ENCODE results near the gene KNTC1. TPM values are rescaled to one million over a fixed set of nuclear protein-coding genes. Genes with fewer than 3 reads are reported as not detected.
"Not testable (repeated sequence)": the region's sequence is repeated elsewhere in the genome, so short reads cannot be mapped to it uniquely, and the experiment has no call there.

The KNTC1 gene
- total and polyA plus RNA-seq, 10 donors, result 13.4 to 46.1 (median 25.7) TPM

DNA sequence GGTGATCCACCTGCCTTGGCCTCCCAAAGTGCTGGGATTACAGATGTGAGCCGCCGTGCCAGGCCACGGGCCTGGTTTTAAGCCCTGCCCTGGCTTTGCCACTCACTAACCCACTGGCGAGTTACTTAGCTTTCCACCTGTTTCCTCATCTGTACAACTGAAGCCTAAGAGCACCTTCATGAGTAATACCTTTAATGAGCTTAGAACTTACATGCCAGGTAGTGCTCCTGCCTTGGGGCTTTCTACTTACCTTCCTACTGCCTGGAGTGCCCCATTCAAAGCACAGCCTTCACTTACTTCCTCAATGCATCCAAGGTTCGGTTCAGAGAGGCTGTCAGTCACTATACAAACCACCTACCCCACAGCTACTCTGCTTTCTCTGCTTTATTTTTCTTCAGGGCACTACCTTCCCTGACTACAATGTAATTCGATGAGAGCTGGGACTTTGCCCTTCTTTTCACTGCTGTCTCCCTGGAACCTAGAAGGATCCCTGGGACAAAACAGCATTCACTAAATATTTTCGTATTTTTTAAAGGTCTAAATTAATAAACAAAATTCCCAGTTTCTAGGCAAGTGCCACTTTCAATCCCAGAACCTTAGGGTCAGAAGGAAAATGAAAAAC is 40.1 kb upstream of the KNTC1 start:
- no peaks in the 10 kb centered on the region for H3K27me3 ChIP-seq (replicated peaks in 1 of 7)
- H3K36me3 ChIP-seq, result peaks cover 5 to 100% (median 93%) of the 10 kb centered on the region in 6 donors
- H3K4me1 ChIP-seq, result peaks cover 0 to under 1% (median 0%) of the 10 kb centered on the region in 6 donors
- no peaks in the 10 kb centered on the region for H3K9me3 ChIP-seq
- TF ChIP-seq, protein P1, sequence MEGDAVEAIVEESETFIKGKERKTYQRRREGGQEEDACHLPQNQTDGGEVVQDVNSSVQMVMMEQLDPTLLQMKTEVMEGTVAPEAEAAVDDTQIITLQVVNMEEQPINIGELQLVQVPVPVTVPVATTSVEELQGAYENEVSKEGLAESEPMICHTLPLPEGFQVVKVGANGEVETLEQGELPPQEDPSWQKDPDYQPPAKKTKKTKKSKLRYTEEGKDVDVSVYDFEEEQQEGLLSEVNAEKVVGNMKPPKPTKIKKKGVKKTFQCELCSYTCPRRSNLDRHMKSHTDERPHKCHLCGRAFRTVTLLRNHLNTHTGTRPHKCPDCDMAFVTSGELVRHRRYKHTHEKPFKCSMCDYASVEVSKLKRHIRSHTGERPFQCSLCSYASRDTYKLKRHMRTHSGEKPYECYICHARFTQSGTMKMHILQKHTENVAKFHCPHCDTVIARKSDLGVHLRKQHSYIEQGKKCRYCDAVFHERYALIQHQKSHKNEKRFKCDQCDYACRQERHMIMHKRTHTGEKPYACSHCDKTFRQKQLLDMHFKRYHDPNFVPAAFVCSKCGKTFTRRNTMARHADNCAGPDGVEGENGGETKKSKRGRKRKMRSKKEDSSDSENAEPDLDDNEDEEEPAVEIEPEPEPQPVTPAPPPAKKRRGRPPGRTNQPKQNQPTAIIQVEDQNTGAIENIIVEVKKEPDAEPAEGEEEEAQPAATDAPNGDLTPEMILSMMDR (IDR thresholded peaks at IDR 0.05 in 8 of 11, conservative IDR thresholded peaks at IDR 0.05 in 3 of 11), result no peak
- TF ChIP-seq POLR2A (IDR thresholded peaks at IDR 0.05) (no peak), POLR2AphosphoS5 (IDR thresholded peaks at IDR 0.05) (no peak)
- no peak for DNase-seq
- H3K27ac ChIP-seq, result no peak overlapping the region
- 92 to 97% (median 93%) methylated on average over 7 of the region's 7 CpGs for WGBS, 5 donors
- no peak overlapping the region for H3K4me3 ChIP-seq
- intact Hi-C loops (cut with DNase I; ENCODE audit: low total_unique reads), result no loop called here

GRCh38 chr12:122487807-122488206 is 39.2 kb upstream of the KNTC1 start:
- intact Hi-C loops (cut with DNase I; ENCODE audit: low total_unique reads); H3K9me3 ChIP-seq; H3K4me3 ChIP-seq; H3K27ac ChIP-seq; DNase-seq; H3K27me3 ChIP-seq (replicated peaks in 1 of 7); H3K4me1 ChIP-seq: not testable (repeated sequence)
- H3K36me3 ChIP-seq, result peaks cover 5 to 100% (median 93%) of the 10 kb centered on the region in 6 donors
- WGBS, 5 donors, result 94 to 100% (median 98%) methylated on average over 3 of the region's 3 CpGs

GRCh38 chr12:122489038-122489437 is 38.0 kb upstream of the KNTC1 start:
- Histone ChIP-seq H3K27me3 (replicated peaks in 1 of 7) (no peaks in the 10 kb centered on the region), H3K27ac (no peak overlapping the region), H3K4me3 (no peak overlapping the region), H3K9me3 (no peaks in the 10 kb centered on the region), H3K4me1 (peaks cover 0 to 22% (median 7%) of the 10 kb centered on the region in 6 donors), H3K36me3 (peaks cover 5 to 99% (median 86%) of the 10 kb centered on the region in 6 donors)
- no peak for TF ChIP-seq POLR2AphosphoS5 (IDR thresholded peaks at IDR 0.05)
- TF ChIP-seq, protein P1 (IDR thresholded peaks at IDR 0.05 in 8 of 11, conservative IDR thresholded peaks at IDR 0.05 in 3 of 11), result no peak
- no peak for TF ChIP-seq POLR2A (IDR thresholded peaks at IDR 0.05)
- WGBS, 5 donors, result 92 to 98% (median 95%) methylated on average over 2 of the region's 2 CpGs
- intact Hi-C loops (cut with DNase I; ENCODE audit: low total_unique reads), result no loop called here
- DNase-seq, result no peak

DNA sequence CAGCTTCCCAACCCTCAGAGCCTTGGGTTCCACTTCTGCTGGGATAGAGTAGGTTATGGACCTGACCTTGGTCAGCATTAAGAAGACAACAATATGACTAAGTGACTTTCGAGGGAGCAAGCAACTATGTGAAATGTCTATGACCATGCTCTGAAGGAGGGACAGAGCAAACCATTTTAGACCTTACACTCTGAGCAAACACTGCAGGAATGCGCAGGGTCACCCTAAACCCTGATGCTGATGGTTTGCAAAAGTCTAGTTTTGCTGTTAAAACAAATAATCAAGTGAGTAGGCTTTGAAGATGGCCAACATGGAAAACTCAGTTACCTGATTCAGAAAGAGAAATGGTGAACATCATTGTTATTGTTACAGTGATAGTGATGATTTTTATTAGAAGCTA is 35.1 kb upstream of the KNTC1 start:
- Histone ChIP-seq H3K4me1 (peaks cover 2 to 46% (median 14%) of the 10 kb centered on the region in 6 donors), H3K27ac (no peak overlapping the region), H3K9me3 (no peaks in the 10 kb centered on the region), H3K36me3 (peaks cover 5 to 99% (median 69%) of the 10 kb centered on the region in 6 donors), H3K4me3 (no peak overlapping the region), H3K27me3 (replicated peaks in 1 of 7) (no peaks in the 10 kb centered on the region)
- intact Hi-C loops (cut with DNase I; ENCODE audit: low total_unique reads), result no loop called here
- TF ChIP-seq, protein P1 (IDR thresholded peaks at IDR 0.05 in 8 of 11, conservative IDR thresholded peaks at IDR 0.05 in 3 of 11), result no peak
- TF ChIP-seq POLR2AphosphoS5 (IDR thresholded peaks at IDR 0.05) (no peak), POLR2A (IDR thresholded peaks at IDR 0.05) (no peak)
- 85 to 100% (median 98%) methylated on average over 2 of the region's 2 CpGs for WGBS, 5 donors
- no peak for DNase-seq

GRCh38 chr12:122493222-122493621 is 33.8 kb upstream of the KNTC1 start:
- WGBS, 5 donors, result 71 to 88% (median 71%) methylated on average over 6 of the region's 6 CpGs
- H3K27me3 ChIP-seq (replicated peaks in 1 of 7); DNase-seq; H3K27ac ChIP-seq; H3K9me3 ChIP-seq; H3K4me3 ChIP-seq; intact Hi-C loops (cut with DNase I; ENCODE audit: low total_unique reads): not testable (repeated sequence)
- H3K36me3 ChIP-seq, result peaks cover 3 to 92% (median 57%) of the 10 kb centered on the region in 6 donors
- H3K4me1 ChIP-seq, result peaks cover 10 to 59% (median 26%) of the 10 kb centered on the region in 6 donors
